Activated T-helper 1 cell treated with anti-CD3 and anti-CD28 coated beads, Interleukin-2, amount 50 U/mL, for 16 hours (primary cell): ENCODE measurements around the gene OTOGL.
"Not testable (repeated sequence)": the region's sequence is repeated elsewhere in the genome, so short reads cannot be mapped to it uniquely, and the experiment has no call there.

Experiments used
- DNase-seq, 2 donors: peaks; one replicate each; pipeline ENCODE4 v3.0.0-alpha.2; 2020; ENCODE audit warnings: low read depth in 1 of 2, low spot score in 1 of 2

The OTOGL gene

GRCh38 chr12:80218925-80219324, 119.6 kb downstream of the OTOGL start:
- DNase-seq, result not testable (repeated sequence)

GRCh38 chr12:80219345-80219744, 120.0 kb downstream of the OTOGL start:
- DNase-seq, result no peak

- DNase-seq, result no peak
These were observed 122.9 kb downstream of the OTOGL start for GRCh38 chr12:80222261-80222660.

- DNase-seq, result no peak
These were observed 127.2 kb downstream of the OTOGL start for GRCh38 chr12:80226576-80226975.

- DNase-seq, result not testable (repeated sequence)
These were observed 128.6 kb downstream of the OTOGL start for GRCh38 chr12:80227904-80228303.

GRCh38 chr12:80230068-80230467, 130.7 kb downstream of the OTOGL start:
- no peak for DNase-seq

GRCh38 chr12:80232837-80233236, 133.5 kb downstream of the OTOGL start:
- DNase-seq, result no peak

GRCh38 chr12:80233926-80234325, 134.6 kb downstream of the OTOGL start:
- DNase-seq, result no peak

GRCh38 chr12:80234667-80235066, 135.3 kb downstream of the OTOGL start:
- DNase-seq, result no peak

- no peak for DNase-seq
These were observed 136.6 kb downstream of the OTOGL start for GRCh38 chr12:80235944-80236343.

GRCh38 chr12:80239867-80240266, 140.5 kb downstream of the OTOGL start:
- DNase-seq, result no peak

- DNase-seq, result no peak
These were observed 142.4 kb downstream of the OTOGL start for GRCh38 chr12:80241576-80242273.

GRCh38 chr12:80242321-80242720, 143.0 kb downstream of the OTOGL start:
- no peak for DNase-seq

GRCh38 chr12:80249581-80249980, 150.2 kb downstream of the OTOGL start:
- not testable (repeated sequence) for DNase-seq

- DNase-seq, result no peak
These were observed 158.6 kb downstream of the OTOGL start for GRCh38 chr12:80257920-80258319.

GRCh38 chr12:80260269-80260668, 160.9 kb downstream of the OTOGL start:
- DNase-seq, result no peak

- DNase-seq, result no peak
These were observed 162.1 kb downstream of the OTOGL start for GRCh38 chr12:80261403-80261802.

- DNase-seq, result no peak
These were observed 163.0 kb downstream of the OTOGL start for GRCh38 chr12:80262346-80262745.

- no peak for DNase-seq
These were observed 163.4 kb downstream of the OTOGL start for GRCh38 chr12:80262771-80263170.

- no peak for DNase-seq
These were observed 165.0 kb downstream of the OTOGL start for GRCh38 chr12:80264386-80264785.

GRCh38 chr12:80264891-80265290, 165.6 kb downstream of the OTOGL start:
- DNase-seq, result no peak

- no peak for DNase-seq
These were observed 169.8 kb downstream of the OTOGL start for GRCh38 chr12:80268924-80269749.
